Measurements from ENCODE around the gene IMMP1L.

DNA sequence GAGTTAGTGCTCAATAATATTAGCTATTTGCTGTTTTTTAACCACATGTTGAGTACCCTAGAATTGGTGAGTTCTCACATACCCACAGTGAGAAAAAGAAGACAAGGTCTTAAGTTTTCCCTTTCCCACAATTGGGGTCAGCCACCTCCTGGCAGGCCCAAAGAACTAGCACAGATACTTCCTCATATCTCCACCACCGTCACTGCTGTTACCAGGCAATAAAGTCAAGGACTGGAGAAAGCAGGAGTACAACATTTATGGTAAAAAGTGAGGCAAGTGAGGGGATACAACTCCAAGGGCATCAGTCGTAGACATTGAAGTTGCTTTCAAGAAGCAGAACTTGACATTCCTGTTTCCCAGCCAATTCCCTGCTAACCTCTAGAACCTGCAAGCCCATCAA lies 19.8 kb upstream of the IMMP1L start:
- TF ChIP-seq, protein P1, sequence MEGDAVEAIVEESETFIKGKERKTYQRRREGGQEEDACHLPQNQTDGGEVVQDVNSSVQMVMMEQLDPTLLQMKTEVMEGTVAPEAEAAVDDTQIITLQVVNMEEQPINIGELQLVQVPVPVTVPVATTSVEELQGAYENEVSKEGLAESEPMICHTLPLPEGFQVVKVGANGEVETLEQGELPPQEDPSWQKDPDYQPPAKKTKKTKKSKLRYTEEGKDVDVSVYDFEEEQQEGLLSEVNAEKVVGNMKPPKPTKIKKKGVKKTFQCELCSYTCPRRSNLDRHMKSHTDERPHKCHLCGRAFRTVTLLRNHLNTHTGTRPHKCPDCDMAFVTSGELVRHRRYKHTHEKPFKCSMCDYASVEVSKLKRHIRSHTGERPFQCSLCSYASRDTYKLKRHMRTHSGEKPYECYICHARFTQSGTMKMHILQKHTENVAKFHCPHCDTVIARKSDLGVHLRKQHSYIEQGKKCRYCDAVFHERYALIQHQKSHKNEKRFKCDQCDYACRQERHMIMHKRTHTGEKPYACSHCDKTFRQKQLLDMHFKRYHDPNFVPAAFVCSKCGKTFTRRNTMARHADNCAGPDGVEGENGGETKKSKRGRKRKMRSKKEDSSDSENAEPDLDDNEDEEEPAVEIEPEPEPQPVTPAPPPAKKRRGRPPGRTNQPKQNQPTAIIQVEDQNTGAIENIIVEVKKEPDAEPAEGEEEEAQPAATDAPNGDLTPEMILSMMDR (optimal IDR thresholded peaks at IDR 0.05 in 1 of 3, IDR thresholded peaks at IDR 0.05 in 1 of 3, conservative IDR thresholded peaks at IDR 0.05 in 1 of 3; ENCODE audit: extremely low read depth in 1 of 3, insufficient read depth in 2 of 3, low read length in 3 of 3) = no peak
- no peak for TF ChIP-seq EZH2 (IDR thresholded peaks at IDR 0.05; ENCODE audit: low read length)
